Measurements from ENCODE around the gene ERP29.

The ERP29 gene

DNA sequence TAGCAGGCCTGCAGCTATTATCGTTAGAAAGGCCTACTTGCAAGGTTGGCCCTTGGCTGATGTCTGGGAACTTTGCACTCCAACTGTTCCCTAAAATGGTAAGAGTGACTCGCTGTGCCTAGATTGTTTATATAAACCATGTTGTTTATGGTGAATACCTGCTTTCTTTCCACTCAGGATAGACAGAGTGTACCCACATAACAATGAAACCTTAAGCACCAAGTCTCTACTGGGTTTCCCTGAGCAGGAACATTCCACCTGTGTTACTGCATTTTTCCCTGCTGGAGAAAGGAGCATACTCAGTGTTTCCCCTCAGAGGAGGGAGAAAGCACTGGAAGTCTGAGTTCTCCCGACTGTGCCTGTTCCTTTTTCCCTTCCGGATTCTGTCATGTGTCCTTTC is 32.8 kb downstream of the ERP29 start:
- no peak for DNase-seq

DNA sequence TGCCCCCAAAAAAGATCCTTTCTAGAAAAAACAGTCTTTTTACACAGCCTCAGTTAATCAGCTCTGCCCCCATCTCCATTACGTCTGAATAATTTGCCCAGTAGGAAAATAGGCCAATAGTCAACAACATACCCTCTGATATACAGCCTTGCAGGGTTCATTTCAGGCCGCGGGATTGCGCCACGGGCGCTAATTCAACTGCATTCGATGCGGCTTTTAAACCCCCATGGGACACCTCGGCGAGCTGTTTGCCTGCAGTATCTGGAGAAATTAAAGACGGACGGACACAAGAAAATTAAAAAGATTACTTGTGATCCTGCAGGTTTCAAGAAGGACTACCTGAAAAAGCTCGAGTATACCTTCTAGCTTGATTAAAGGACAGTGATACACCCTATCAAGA is 36.1 kb downstream of the ERP29 start:
- DNase-seq: no peak

DNA sequence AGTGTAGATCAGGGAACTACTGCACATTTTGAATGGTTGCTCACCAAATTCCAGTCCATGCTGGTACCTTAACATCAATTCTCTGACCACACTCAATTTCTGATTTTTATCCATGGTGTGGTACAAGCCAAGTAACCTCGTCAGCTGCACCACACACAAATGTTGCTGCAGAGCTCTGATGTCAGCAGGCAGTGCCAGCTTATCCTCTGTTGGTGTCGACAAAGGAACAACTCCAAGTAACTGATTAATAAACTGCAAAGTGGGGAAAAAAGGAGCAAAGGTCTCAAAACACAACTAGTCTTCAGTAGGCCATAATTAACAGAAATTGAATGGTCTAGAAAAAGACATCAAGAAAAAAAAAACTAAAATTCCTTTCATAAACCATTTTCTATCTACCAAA is 47.9 kb downstream of the ERP29 start:
- no peak for DNase-seq

DNA sequence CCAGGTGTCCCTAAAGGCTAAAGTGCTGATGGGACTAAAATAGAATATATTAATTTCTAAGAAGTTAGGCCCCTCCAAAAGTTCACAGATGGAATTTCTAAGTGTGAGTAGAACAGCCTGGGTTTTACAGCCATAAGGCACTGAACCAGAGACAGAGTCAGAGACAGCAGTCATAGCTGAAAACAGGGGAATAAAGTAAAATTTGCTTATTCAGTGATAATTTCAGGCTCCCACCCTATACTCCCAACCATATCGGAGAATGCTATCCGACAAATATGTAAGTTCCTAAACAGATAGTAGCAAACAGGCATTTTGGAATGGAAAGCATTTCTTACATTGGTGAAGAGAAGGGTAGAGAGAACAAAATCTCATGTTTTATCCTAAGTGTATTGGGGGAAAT is 50.0 kb downstream of the ERP29 start:
- no peak for DNase-seq

DNA sequence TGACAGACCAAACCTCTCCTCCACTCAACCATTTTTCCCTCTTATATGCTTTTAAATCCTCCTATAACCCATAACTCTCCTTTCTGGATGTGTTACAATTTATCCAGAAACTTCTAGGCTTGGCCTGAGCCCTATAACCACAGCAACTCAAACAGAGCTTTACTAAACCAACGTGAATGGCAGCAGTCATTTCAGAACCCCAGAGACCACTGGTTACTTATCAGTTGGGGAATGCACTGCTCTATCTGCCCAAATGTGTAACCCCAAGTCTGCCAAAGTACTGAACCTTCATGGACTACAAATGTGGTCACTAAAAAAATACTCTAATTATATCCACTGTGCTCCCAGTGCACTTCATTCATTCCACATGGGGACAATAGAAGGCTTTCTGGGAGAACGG is 53.3 kb downstream of the ERP29 start:
- no peak for DNase-seq
